ENCODE data around the gene MPND. TPM values are rescaled to one million over a fixed set of nuclear protein-coding genes. Genes with fewer than 3 reads are reported as not detected.

MPND gene
- polyA plus RNA-seq, 1 of the 3 experiments (the other 2 are of a cell fraction) = 21.3 TPM

GRCh38 chr19:4354282-4354681 lies 10.9 kb downstream of the MPND start:
- H3K4me3 ChIP-seq (ENCODE audit: low read depth in 2 of 2, low read length in 1 of 2) = no peak overlapping the region
- DNase-seq = no peak
- ChIA-PET CTCF (interaction anchor here (1.0 to 9.7 kb wide), 6 partner anchors 10 to 87 kb away, joined by 3 to 130 read pairs (median 38); partner anchors contain the start of genes MPND and SH3GL1), POLR2A (no interaction called here)
- TF ChIP-seq USF1 (IDR thresholded peaks at IDR 0.05; ENCODE audit: borderline replicate concordance, low read depth) (no peak), MAX (IDR thresholded peaks at IDR 0.05; ENCODE audit: low read depth) (no peak), IRF3 (IDR thresholded peaks at IDR 0.05; ENCODE audit: low read depth, low read length) (no peak), EP300 (IDR thresholded peaks at IDR 0.05; ENCODE audit: borderline replicate concordance in 1 of 2, low read depth in 1 of 2, low read length in 1 of 2) (no peak), RXRA (IDR thresholded peaks at IDR 0.05; ENCODE audit: borderline replicate concordance, low read depth) (no peak), FOXJ3 (CRISPR knock-in tag; IDR thresholded peaks at IDR 0.05) (no peak), NRF1 (IDR thresholded peaks at IDR 0.05; ENCODE audit: low read depth, low read length) (no peak), GATA2 (CRISPR knock-in tag; IDR thresholded peaks at IDR 0.05) (no peak)
- H3K9me3 ChIP-seq = no peaks in the 10 kb centered on the region
- no peaks in the 10 kb centered on the region for H4K20me1 ChIP-seq (ENCODE audit: insufficient read depth)
- H3K79me2 ChIP-seq (ENCODE audit: insufficient read depth) = no peaks in the 10 kb centered on the region
- H3K27me3 ChIP-seq (ENCODE audit: insufficient read depth) = no peaks in the 10 kb centered on the region
- H2AFZ ChIP-seq (ENCODE audit: low read depth) = no peak overlapping the region
- no peak overlapping the region for H3K4me2 ChIP-seq
- no peaks in the 10 kb centered on the region for H3K9me2 ChIP-seq
- H3K27ac ChIP-seq (ENCODE audit: low read depth in 2 of 2, low read length in 1 of 2) = no peak overlapping the region
- H3K4me1 ChIP-seq (ENCODE audit: control insufficient read depth in 1 of 2, insufficient read depth in 2 of 2, low read depth in 1 of 2, low read length in 1 of 2) = no peaks in the 10 kb centered on the region
- H3K9ac ChIP-seq = no peak overlapping the region
- H3K36me3 ChIP-seq (replicated peaks in 1 of 2; ENCODE audit: control insufficient read depth in 1 of 2, insufficient read depth in 2 of 2, low read length in 1 of 2) = peaks cover 3 to 12% of the 10 kb centered on the region in 2 experiments
- H3F3A ChIP-seq (replicated peaks; ENCODE audit: insufficient read depth) = peaks cover 14% of the 10 kb centered on the region
- WGBS (ENCODE audit: low lambda C conversion rate) = 100% methylated on average over 6 of the region's 12 CpGs

GRCh38 chr19:4354897-4355296 lies 11.5 kb downstream of the MPND start:
- Histone ChIP-seq H4K20me1 (ENCODE audit: insufficient read depth) (no peaks in the 10 kb centered on the region), H3K4me1 (ENCODE audit: control insufficient read depth in 1 of 2, insufficient read depth in 2 of 2, low read depth in 1 of 2, low read length in 1 of 2) (no peaks in the 10 kb centered on the region), H3K9ac (no peak overlapping the region), H3K4me2 (no peak overlapping the region), H3K36me3 (replicated peaks in 1 of 2; ENCODE audit: control insufficient read depth in 1 of 2, insufficient read depth in 2 of 2, low read length in 1 of 2) (peaks cover 3 to 18% of the 10 kb centered on the region in 2 experiments), H2AFZ (ENCODE audit: low read depth) (no peak overlapping the region), H3K27me3 (ENCODE audit: insufficient read depth) (no peaks in the 10 kb centered on the region), H3K27ac (ENCODE audit: low read depth in 2 of 2, low read length in 1 of 2) (no peak overlapping the region), H3K9me2 (no peaks in the 10 kb centered on the region), H3F3A (replicated peaks; ENCODE audit: insufficient read depth) (peaks cover 14% of the 10 kb centered on the region), H3K79me2 (ENCODE audit: insufficient read depth) (no peaks in the 10 kb centered on the region), H3K4me3 (ENCODE audit: low read depth in 2 of 2, low read length in 1 of 2) (no peak overlapping the region), H3K9me3 (no peaks in the 10 kb centered on the region)
- TF ChIP-seq FOXM1 (IDR thresholded peaks at IDR 0.05; ENCODE audit: low read depth) (no peak), RAD21 (IDR thresholded peaks at IDR 0.05; ENCODE audit: low read length) (no peak), MXI1 (IDR thresholded peaks at IDR 0.05; ENCODE audit: low read depth, low read length) (no peak)
- POLR2A ChIA-PET = no interaction called here
- DNase-seq = no peak
- CTCF ChIA-PET = interaction anchor here (1.0 to 9.7 kb wide), 5 partner anchors 10 to 88 kb away, joined by 3 to 130 read pairs (median 41); partner anchors contain the start of genes MPND and SH3GL1
- 96% methylated on average over 3 of the region's 17 CpGs for WGBS (ENCODE audit: low lambda C conversion rate)
